IPS DF 6.9 (cell line): ENCODE data around the gene C10orf120.

Source experiments
- DNase-seq: peaks from one replicate; pipeline ENCODE4 v3.0.0-alpha.2; 2013; ENCODE audit warnings: low read depth, low spot score
- H3K27ac ChIP-seq: one replicate; pipeline ENCODE4 v1.5.1; 2013; ENCODE audit warnings: low read length, control low read depth
- H3K27me3 ChIP-seq: 2 replicates; pipeline ENCODE4 v1.6.1; 2013; ENCODE audit warnings: mild to moderate bottlenecking, low read length; ENCODE audit not compliant: control insufficient read depth, insufficient read depth
- H3K36me3 ChIP-seq: 2 replicates; pipeline ENCODE4 v1.6.1; 2013; ENCODE audit warnings: low read length; ENCODE audit not compliant: control insufficient read depth, insufficient read depth
- H3K4me1 ChIP-seq: 2 replicates; pipeline ENCODE4 v1.6.1; 2013; ENCODE audit warnings: low read length; ENCODE audit not compliant: control insufficient read depth, insufficient read depth
- H3K4me3 ChIP-seq: 2 replicates; pipeline ENCODE4 v1.5.1; 2013; ENCODE audit warnings: mild to moderate bottlenecking, low read length
- H3K9me3 ChIP-seq: 2 replicates; pipeline ENCODE4 v1.6.1; 2013; ENCODE audit warnings: low read length, inconsistent platforms; ENCODE audit not compliant: control insufficient read depth, insufficient read depth
- WGBS: extraction: QIAGEN DNeasy Blood & Tissue Kit; methylation state at CpG from one replicate; pipeline ENCODE4 v1.1.7; 2013; ENCODE audit warnings: mixed read lengths, missing lambda C conversion rate; ENCODE audit not compliant: insufficient read length, insufficient coverage; 5-methylcytosine and 5-hydroxymethylcytosine counted together

Gene C10orf120

DNA sequence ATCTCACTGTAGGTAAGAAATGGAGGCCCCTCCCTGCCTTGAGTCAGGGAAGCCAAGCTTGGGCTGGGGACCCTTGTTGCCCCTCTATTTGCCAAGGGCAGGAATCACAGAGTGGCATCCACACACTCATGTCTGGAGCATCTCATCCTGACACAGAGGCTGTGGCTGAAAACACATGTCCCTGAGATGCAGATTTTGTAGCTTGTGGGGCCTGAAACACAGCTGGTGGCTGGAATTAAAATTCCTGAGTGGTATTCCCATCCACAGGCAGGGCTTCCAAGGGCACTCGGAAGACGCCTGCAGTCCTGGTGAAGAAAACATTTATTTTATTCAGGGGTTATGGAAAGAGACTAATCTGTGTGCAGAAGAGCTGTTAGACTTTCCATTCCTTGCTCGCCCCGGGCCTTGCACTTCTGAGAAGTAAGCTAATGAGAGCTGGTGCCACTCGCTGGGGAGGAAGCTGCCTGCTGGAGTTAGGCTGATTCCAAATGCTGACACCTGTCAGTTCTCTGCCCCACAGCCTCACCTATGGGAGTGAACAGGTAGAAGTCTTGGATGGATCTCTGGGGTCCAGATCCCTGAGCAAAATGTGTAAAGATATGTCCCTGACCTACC, 36.0 kb downstream of the C10orf120 start:
- no peak overlapping the region for H3K27ac ChIP-seq
- H3K4me3 ChIP-seq: no peak overlapping the region
- DNase-seq: no peak
- H3K4me1 ChIP-seq: no peaks in the 10 kb centered on the region
- no peaks in the 10 kb centered on the region for H3K9me3 ChIP-seq
- no peaks in the 10 kb centered on the region for H3K27me3 ChIP-seq
- no peaks in the 10 kb centered on the region for H3K36me3 ChIP-seq
- WGBS: no CpG with 5 or more reads among the region's 5 CpGs

DNA sequence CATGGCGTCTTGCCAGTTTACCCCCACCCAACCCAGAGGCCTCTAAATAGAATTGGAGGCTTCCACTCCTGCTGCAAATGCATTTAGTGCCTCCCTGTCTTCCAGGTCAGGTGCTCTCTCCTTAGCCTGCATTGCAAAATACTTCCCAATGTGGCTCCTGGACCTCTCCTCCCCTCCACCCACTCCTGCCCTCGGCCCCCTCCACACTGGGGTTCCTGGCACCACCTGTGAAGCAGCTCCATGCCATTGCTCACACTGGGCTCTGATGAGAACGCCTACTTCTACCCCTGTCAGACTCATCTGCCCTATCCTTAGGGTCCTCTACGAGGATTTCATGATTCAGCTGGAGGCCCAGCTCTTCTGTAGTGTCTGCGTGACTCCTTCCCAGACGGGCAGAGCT, 37.4 kb downstream of the C10orf120 start:
- Histone ChIP-seq H3K4me3 (no peak overlapping the region), H3K27me3 (no peaks in the 10 kb centered on the region), H3K4me1 (no peaks in the 10 kb centered on the region), H3K9me3 (no peaks in the 10 kb centered on the region), H3K36me3 (no peaks in the 10 kb centered on the region), H3K27ac (no peak overlapping the region)
- no peak for DNase-seq
- WGBS: no CpG with 5 or more reads among the region's 6 CpGs

- no peak for DNase-seq
- H3K4me3 ChIP-seq: no peak overlapping the region
- no CpG with 5 or more reads among the region's 6 CpGs for WGBS
- H3K9me3 ChIP-seq: no peaks in the 10 kb centered on the region
- H3K4me1 ChIP-seq: no peaks in the 10 kb centered on the region
- no peaks in the 10 kb centered on the region for H3K27me3 ChIP-seq
- H3K27ac ChIP-seq: no peak overlapping the region
- no peaks in the 10 kb centered on the region for H3K36me3 ChIP-seq
Measured at GRCh38 chr10:122660696-122661095, 39.0 kb downstream of the C10orf120 start.

DNA sequence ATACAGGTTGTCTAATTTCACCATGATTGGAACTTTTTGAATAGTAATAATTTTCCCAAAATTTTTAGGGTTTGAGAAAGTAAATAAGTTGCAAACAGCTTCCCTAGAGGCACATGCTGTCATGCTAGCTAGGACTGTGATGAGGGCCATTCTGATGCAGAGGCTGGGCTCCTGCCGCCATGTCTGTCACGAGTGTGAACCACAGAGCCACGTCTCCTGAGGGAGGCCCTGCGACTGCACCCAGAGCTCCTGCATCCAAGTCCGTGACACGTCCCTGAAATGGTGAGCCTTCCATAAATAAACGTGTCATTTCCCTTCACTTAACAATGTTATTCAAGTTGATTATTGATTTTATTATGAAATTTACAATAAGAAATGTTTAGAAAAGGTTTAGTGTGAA, 40.0 kb downstream of the C10orf120 start:
- H3K27me3 ChIP-seq: no peaks in the 10 kb centered on the region
- WGBS: no CpG with 5 or more reads among the region's 7 CpGs
- H3K27ac ChIP-seq: no peak overlapping the region
- H3K9me3 ChIP-seq: no peaks in the 10 kb centered on the region
- no peaks in the 10 kb centered on the region for H3K4me1 ChIP-seq
- no peak for DNase-seq
- no peaks in the 10 kb centered on the region for H3K36me3 ChIP-seq
- H3K4me3 ChIP-seq: no peak overlapping the region

DNA sequence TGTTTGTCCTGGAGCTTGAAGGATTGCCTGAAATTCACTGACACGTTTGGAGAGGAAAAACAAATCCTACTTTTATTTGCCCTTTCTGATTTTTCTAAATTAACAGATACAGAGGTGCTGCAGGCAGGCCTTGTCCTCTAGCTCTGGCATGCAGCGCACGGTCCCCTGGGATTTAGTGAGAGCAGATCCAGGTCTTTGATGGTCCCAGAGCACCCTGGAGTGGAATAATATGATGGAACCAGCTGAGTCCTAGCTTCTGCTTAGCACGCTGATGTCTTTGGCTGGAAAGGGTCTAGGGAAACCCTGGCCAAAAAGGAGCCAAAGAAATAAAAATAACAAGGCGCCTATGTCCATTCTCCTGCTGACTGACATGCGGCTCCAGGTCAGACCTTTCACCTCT, 40.5 kb downstream of the C10orf120 start:
- no peak for DNase-seq
- no peaks in the 10 kb centered on the region for H3K27me3 ChIP-seq
- H3K9me3 ChIP-seq: no peaks in the 10 kb centered on the region
- H3K36me3 ChIP-seq: no peaks in the 10 kb centered on the region
- no peak overlapping the region for H3K4me3 ChIP-seq
- WGBS: no CpG with 5 or more reads among the region's 6 CpGs
- no peak overlapping the region for H3K27ac ChIP-seq
- H3K4me1 ChIP-seq: no peaks in the 10 kb centered on the region

DNA sequence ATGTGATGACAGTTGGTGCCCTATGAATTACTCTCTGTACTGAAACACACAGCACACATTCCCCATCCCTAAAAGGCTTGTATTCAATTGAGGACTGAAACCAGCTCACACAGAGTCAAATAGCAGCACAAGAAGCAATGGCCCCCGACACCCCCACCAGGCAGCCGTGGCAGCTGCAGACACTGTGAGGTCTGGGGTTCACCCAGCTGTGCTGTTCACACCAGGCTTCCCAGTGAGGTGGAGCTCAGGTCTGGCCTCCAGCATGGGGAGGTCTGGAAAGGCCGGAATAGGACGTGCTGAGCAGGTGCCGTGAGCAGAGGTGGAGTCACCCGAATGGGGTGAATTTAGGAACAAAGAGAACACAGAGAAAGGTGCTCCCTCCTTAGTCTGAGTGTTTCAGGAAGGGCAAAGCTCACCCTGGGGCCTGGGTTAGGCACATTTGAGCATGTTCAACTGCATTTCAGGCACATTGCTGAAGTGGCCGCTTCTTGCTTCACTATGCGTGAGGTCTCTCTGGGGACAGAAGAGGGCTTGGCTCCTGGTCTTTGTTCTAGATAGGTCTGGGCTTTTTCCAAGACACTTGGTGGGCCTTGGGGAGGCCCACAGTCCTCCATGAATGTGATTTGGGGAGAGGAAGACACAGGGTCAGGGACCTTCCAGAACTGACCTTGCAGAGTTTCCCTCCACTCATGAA, 41.1 kb downstream of the C10orf120 start:
- no CpG with 5 or more reads among the region's 8 CpGs for WGBS
- H3K27me3 ChIP-seq: no peaks in the 10 kb centered on the region

GRCh38 chr10:122657729-122658128, 41.9 kb downstream of the C10orf120 start:
- Histone ChIP-seq H3K9me3 (no peaks in the 10 kb centered on the region), H3K4me1 (no peaks in the 10 kb centered on the region), H3K27me3 (no peaks in the 10 kb centered on the region), H3K4me3 (no peak overlapping the region), H3K36me3 (no peaks in the 10 kb centered on the region), H3K27ac (no peak overlapping the region)
- WGBS: no CpG with 5 or more reads among the region's 3 CpGs
- DNase-seq: no peak

More for the DNA sequence above, 41.1 kb downstream of the C10orf120 start:
- no peak overlapping the region for H3K27ac ChIP-seq
- no peaks in the 10 kb centered on the region for H3K9me3 ChIP-seq
- no peak for DNase-seq
- H3K4me3 ChIP-seq: no peak overlapping the region
- H3K36me3 ChIP-seq: no peaks in the 10 kb centered on the region
- no peaks in the 10 kb centered on the region for H3K4me1 ChIP-seq

DNA sequence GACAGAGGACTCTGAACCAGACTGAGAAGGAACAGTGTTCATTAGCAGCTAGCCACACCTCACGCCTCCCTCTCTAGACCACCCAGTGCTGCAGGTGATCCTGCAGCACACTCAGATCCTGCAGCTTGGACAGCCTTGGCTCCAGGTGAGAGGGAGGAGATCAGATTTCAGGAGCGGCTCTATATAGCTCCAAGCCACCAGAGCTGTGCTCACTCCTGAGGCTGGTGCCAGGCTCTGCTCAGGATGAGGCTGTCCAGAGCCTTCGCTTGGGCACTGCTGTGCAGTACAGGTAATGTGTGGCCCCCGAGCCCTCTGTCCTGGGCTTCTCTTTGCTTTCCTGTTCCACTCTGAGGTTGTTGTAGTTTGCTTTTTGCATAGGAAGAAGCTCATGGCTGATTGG, 42.4 kb downstream of the C10orf120 start:
- WGBS: no CpG with 5 or more reads among the region's 4 CpGs
- no peak for DNase-seq
- Histone ChIP-seq H3K36me3 (no peaks in the 10 kb centered on the region), H3K9me3 (no peaks in the 10 kb centered on the region), H3K4me1 (no peaks in the 10 kb centered on the region), H3K27me3 (no peaks in the 10 kb centered on the region), H3K4me3 (no peak overlapping the region), H3K27ac (no peak overlapping the region)

DNA sequence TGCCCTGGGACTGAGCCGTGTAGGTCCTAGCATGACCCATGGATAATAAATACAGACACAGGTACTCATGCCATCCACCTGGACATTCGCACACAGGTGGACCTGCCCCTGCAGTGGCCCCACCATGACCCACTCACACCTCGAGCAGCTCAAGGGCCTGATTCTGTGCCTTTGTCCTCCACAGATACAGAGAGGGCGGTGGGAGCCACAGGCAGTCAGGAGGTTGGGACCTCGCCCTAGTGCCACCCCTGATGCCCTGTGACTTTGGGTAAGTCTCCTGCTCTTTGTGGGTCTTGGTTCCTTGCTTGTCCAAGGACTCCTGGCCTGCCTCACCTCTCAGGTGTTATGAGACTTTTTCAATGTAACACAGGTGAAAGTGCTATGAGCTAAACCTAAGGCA, 42.9 kb downstream of the C10orf120 start:
- Histone ChIP-seq H3K9me3 (no peaks in the 10 kb centered on the region), H3K27ac (no peak overlapping the region), H3K36me3 (no peaks in the 10 kb centered on the region), H3K27me3 (no peaks in the 10 kb centered on the region), H3K4me3 (no peak overlapping the region), H3K4me1 (no peaks in the 10 kb centered on the region)
- WGBS: no CpG with 5 or more reads among the region's 5 CpGs
- no peak for DNase-seq

DNA sequence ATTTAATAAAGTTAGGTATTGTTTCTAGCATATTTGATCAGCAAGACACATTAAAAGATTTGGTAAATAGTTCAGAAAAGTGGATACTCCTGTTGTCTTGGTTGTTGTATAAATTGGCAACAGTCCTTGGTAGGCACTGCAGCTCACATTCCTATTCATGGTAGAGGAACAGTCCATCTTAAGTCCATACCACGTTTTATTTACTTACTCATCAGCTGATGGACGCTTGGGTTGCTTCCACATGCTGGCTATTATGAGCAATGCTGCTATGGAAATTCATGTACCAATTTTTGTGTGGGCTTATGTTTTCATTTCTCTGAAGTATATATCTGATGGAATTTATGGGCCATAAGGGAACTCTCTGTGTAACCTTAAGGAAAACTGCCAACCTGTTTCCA, 43.3 kb downstream of the C10orf120 start:
- H3K27ac ChIP-seq: no peak overlapping the region
- no peaks in the 10 kb centered on the region for H3K27me3 ChIP-seq
- H3K4me3 ChIP-seq: no peak overlapping the region
- no peak for DNase-seq
- H3K36me3 ChIP-seq: no peaks in the 10 kb centered on the region
- WGBS: no CpG with 5 or more reads among the region's 2 CpGs
- no peaks in the 10 kb centered on the region for H3K4me1 ChIP-seq
- H3K9me3 ChIP-seq: no peaks in the 10 kb centered on the region
